CD14-positive monocyte (primary cell): ENCODE data around the gene NAT16. TPM values are rescaled to one million over a fixed set of nuclear protein-coding genes. Genes with fewer than 3 reads are reported as not detected.
"Not testable (repeated sequence)": the region's sequence is repeated elsewhere in the genome, so short reads cannot be mapped to it uniquely, and the experiment has no call there.

Experiments
- DNase-seq, 3 donors: peaks; one replicate each; pipeline ENCODE4 v3.0.0-alpha.2; 2011 to 2022
- H2AFZ ChIP-seq: 2 replicates; pipeline ENCODE4 v1.6.0; 2012; ENCODE audit warnings: mild to moderate bottlenecking, low read depth, low read length, inconsistent platforms; ENCODE audit not compliant: insufficient read depth, poor library complexity, severe bottlenecking
- H3K27ac ChIP-seq, 2 donors: 1 replicate in 1 of 2; 2 replicates in 1 of 2; pipeline ENCODE4 v1.5.1; 2012 to 2013; ENCODE audit warnings: low read length in 2 of 2, control low read depth in 1 of 2, inconsistent platforms in 1 of 2, low read depth in 1 of 2, mild to moderate bottlenecking in 1 of 2
- H3K27me3 ChIP-seq, 2 donors: one replicate each; pipeline versions ENCODE4 v1.6.0 to v1.6.1; 2011 to 2013; ENCODE audit warnings: low read length in 2 of 2; ENCODE audit not compliant: control insufficient read depth in 2 of 2, insufficient read depth in 2 of 2
- H3K36me3 ChIP-seq, 2 donors: replicated peaks in 1 of 2; 1 replicate in 1 of 2; 2 replicates in 1 of 2; pipeline versions ENCODE4 v1.5.1 to v1.6.1; 2012 to 2013; ENCODE audit warnings: low read length in 2 of 2, control low read depth in 1 of 2, inconsistent platforms in 1 of 2, mild to moderate bottlenecking in 1 of 2; ENCODE audit not compliant: insufficient read depth in 2 of 2, control insufficient read depth in 1 of 2
- H3K4me1 ChIP-seq, 2 donors: 1 replicate in 1 of 2; 2 replicates in 1 of 2; pipeline versions ENCODE4 v1.5.1 to v1.6.1; 2012 to 2013; ENCODE audit warnings: low read length in 2 of 2, control low read depth in 1 of 2, inconsistent platforms in 1 of 2, mild to moderate bottlenecking in 1 of 2, moderate library complexity in 1 of 2; ENCODE audit not compliant: insufficient read depth in 2 of 2, control insufficient read depth in 1 of 2
- H3K4me2 ChIP-seq: replicated peaks from 2 replicates; pipeline ENCODE3; 2012; ENCODE audit warnings: low read length, moderate library complexity, mild to moderate bottlenecking; ENCODE audit not compliant: poor library complexity, severe bottlenecking; ENCODE audit errors: extremely low read depth
- H3K4me3 ChIP-seq, 3 experiments: fragments of 200-600 bp in 1 of 3; sonication (generic) in 1 of 3; replicated peaks in 1 of 3; 1 replicate in 2 of 3; 2 replicates in 1 of 3; pipeline ENCODE4 v1.5.1; 2011 to 2013; ENCODE audit warnings: low read length in 3 of 3, mild to moderate bottlenecking in 3 of 3, control low read depth in 2 of 3, low read depth in 2 of 3, inconsistent platforms in 1 of 3, moderate library complexity in 1 of 3
- H3K79me2 ChIP-seq: 2 replicates; pipeline ENCODE4 v1.6.0; 2012; ENCODE audit warnings: mild to moderate bottlenecking, control low read depth, inconsistent platforms, low read length, moderate library complexity; ENCODE audit not compliant: insufficient read depth
- H3K9ac ChIP-seq: 2 replicates; pipeline ENCODE4 v1.6.0; 2017; ENCODE audit warnings: low read length, mild to moderate bottlenecking; ENCODE audit not compliant: insufficient read depth, poor library complexity, severe bottlenecking
- H3K9me3 ChIP-seq, 2 donors: replicated peaks in 1 of 2; 1 replicate in 1 of 2; 2 replicates in 1 of 2; pipeline versions ENCODE4 v1.5.1 to v1.6.1; 2012 to 2013; ENCODE audit warnings: low read length in 2 of 2, control low read depth in 1 of 2; ENCODE audit not compliant: control insufficient read depth in 1 of 2, insufficient read depth in 1 of 2
- H4K20me1 ChIP-seq: 2 replicates; pipeline ENCODE4 v1.6.0; 2012; ENCODE audit warnings: mild to moderate bottlenecking, low read length, control low read depth, moderate library complexity; ENCODE audit not compliant: insufficient read depth
- H3K27ac Mint-ChIP-seq, 7 donors: one replicate each; pipeline ENCODE4 v1.8.0; 2020; ENCODE audit warnings: mild to moderate bottlenecking in 7 of 7, mixed read lengths in 7 of 7, moderate library complexity in 6 of 7, inconsistent platforms in 2 of 7
- H3K27me3 Mint-ChIP-seq, 3 donors: one replicate each; pipeline ENCODE4 v1.8.0; 2021 to 2022; ENCODE audit warnings: low read depth in 3 of 3, mild to moderate bottlenecking in 3 of 3, mixed read lengths in 3 of 3, moderate library complexity in 3 of 3, inconsistent platforms in 1 of 3
- H3K36me3 Mint-ChIP-seq, 2 donors: one replicate each; pipeline ENCODE4 v1.8.0; 2020; ENCODE audit warnings: mixed read lengths in 2 of 2, inconsistent platforms in 1 of 2, mild to moderate bottlenecking in 1 of 2
- H3K4me1 Mint-ChIP-seq: one replicate; pipeline ENCODE4 v1.8.0; 2020; ENCODE audit warnings: mild to moderate bottlenecking, mixed read lengths
- H3K4me3 Mint-ChIP-seq, 2 donors: one replicate each; pipeline ENCODE4 v1.8.0; 2020; ENCODE audit warnings: mild to moderate bottlenecking in 2 of 2, mixed read lengths in 2 of 2, moderate library complexity in 1 of 2
- H3K9me3 Mint-ChIP-seq, 7 donors: one replicate each; pipeline ENCODE4 v1.8.0; 2020 to 2022; ENCODE audit warnings: mixed read lengths in 7 of 7, mild to moderate bottlenecking in 6 of 7, moderate library complexity in 6 of 7, inconsistent platforms in 2 of 7
- CTCF ChIP-seq: fragments of 200-600 bp; IDR thresholded peaks from one replicate; pipeline ENCODE4 v1.8.0; 2022; ENCODE audit warnings: antibody characterized with exemption, mild to moderate bottlenecking
- WGBS: methylation state at CpG from one replicate; pipeline ENCODE4 v1.1.5; 2013; ENCODE audit warnings: missing lambda C conversion rate; ENCODE audit not compliant: insufficient coverage; 5-methylcytosine and 5-hydroxymethylcytosine counted together
- intact Hi-C, 2 donors: fragments of 100-400 bp; cut with micrococcal nuclease; formaldehyde crosslinking; loops; one replicate each; pipeline versions ENCODE4 v1.15.0 to v1.15.1; 2023
- polyA plus RNA-seq, 3 donors: library from polyadenylated mRNA; depleted of rRNA in 1 of 3; unstranded in 2 of 3; stranded (reverse) in 1 of 3; fragments of 300-500 nt in 2 of 3; fragments of >200 nt in 1 of 3; fragmentation: Illumina TruSeq in 2 of 3; gene quantifications; 1 replicate in 2 of 3; 2 replicates in 1 of 3; pipeline ENCODE4 v1.2.3, GENCODE V29; 2012 to 2021

Gene NAT16
- polyA plus RNA-seq, 3 donors = not detected

- Histone ChIP-seq H3K4me1 (peaks cover 26 to 36% of the 10 kb centered on the region in 2 donors), H3K9ac (no peak overlapping the region), H3K4me3 (no peak overlapping the region), H3K27me3 (peaks cover 0 to 4% of the 10 kb centered on the region in 2 donors), H2AFZ (no peak overlapping the region), H3K79me2 (no peaks in the 10 kb centered on the region), H4K20me1 (no peaks in the 10 kb centered on the region), H3K9me3 (no peaks in the 10 kb centered on the region), H3K4me2 (no peak overlapping the region), H3K27ac (peak overlapping the region in 1 of 2 donors; percentile 46), H3K36me3 (no peaks in the 10 kb centered on the region)
- intact Hi-C loops = no loop called here
- Mint-ChIP-seq H3K4me3 (peak overlapping the region in 1 of 2 donors; percentile 22), H3K36me3 (peaks cover 0 to 2% of the 10 kb centered on the region in 2 donors), H3K4me1 (peaks cover 40% of the 10 kb centered on the region), H3K9me3 (peaks cover 0 to 5% (median 0%) of the 10 kb centered on the region in 7 donors), H3K27ac (peak overlapping the region in 5 of 7 donors; percentile 19 to 76 (median 29)), H3K27me3 (peaks cover 15 to 54% (median 41%) of the 10 kb centered on the region in 3 donors)
- DNase-seq = no peak
- 86% methylated on average over 9 of the region's 15 CpGs for WGBS
- TF ChIP-seq CTCF = no peak
These were observed 46.3 kb downstream of the NAT16 start for GRCh38 chr7:101133621-101134398.

- H3K27ac Mint-ChIP-seq = peak overlapping the region in 2 of 7 donors; percentile 7 to 64
- H3K27me3 ChIP-seq, H3K9ac ChIP-seq, H2AFZ ChIP-seq, DNase-seq, H3K36me3 Mint-ChIP-seq, H3K9me3 Mint-ChIP-seq, H3K4me2 ChIP-seq, intact Hi-C loops, H3K9me3 ChIP-seq, H3K27ac ChIP-seq, H3K4me3 ChIP-seq, H4K20me1 ChIP-seq, H3K79me2 ChIP-seq, H3K36me3 ChIP-seq: not testable (repeated sequence)
- peak overlapping the region in 1 of 2 donors; percentile 51 for H3K4me3 Mint-ChIP-seq
- H3K4me1 ChIP-seq = peaks cover 17 to 30% of the 10 kb centered on the region in 2 donors
- H3K4me1 Mint-ChIP-seq = peaks cover 33% of the 10 kb centered on the region
- H3K27me3 Mint-ChIP-seq = peaks cover 19 to 60% (median 45%) of the 10 kb centered on the region in 3 donors
- 95% methylated on average over 3 of the region's 18 CpGs for WGBS
These were observed 47.2 kb downstream of the NAT16 start for GRCh38 chr7:101132626-101133600.
